HG03432 (cell line): Measurements from ENCODE around the gene HSF5.
"Not testable (repeated sequence)": the region's sequence is repeated elsewhere in the genome, so short reads cannot be mapped to it uniquely, and the experiment has no call there.

Experiments
- ATAC-seq: cut with Tn5 transposase; IDR thresholded peaks from one replicate; pipeline ENCODE4 v1.9.1; 2021; ENCODE audit warnings: mild to moderate bottlenecking, moderate library complexity; ENCODE audit not compliant: unreplicated experiment

The HSF5 gene

GRCh38 chr17:58415371-58416055, 72.7 kb downstream of the HSF5 start:
- ATAC-seq = no peak

- ATAC-seq = no peak
Measured at GRCh38 chr17:58414596-58414997, 73.6 kb downstream of the HSF5 start.

GRCh38 chr17:58413684-58414083, 74.5 kb downstream of the HSF5 start:
- no peak for ATAC-seq

GRCh38 chr17:58412961-58413586, 75.1 kb downstream of the HSF5 start:
- ATAC-seq = no peak

GRCh38 chr17:58412064-58412703, 76.0 kb downstream of the HSF5 start:
- ATAC-seq = no peak

- no peak for ATAC-seq
Measured at GRCh38 chr17:58411408-58411894, 76.8 kb downstream of the HSF5 start.

GRCh38 chr17:58410714-58411407, 77.3 kb downstream of the HSF5 start:
- no peak for ATAC-seq

GRCh38 chr17:58409432-58409831, 78.8 kb downstream of the HSF5 start:
- no peak for ATAC-seq

GRCh38 chr17:58403311-58403710, 84.9 kb downstream of the HSF5 start:
- no peak for ATAC-seq

- ATAC-seq = no peak
Measured at GRCh38 chr17:58402679-58403078, 85.5 kb downstream of the HSF5 start.

- ATAC-seq = no peak
Measured at GRCh38 chr17:58402047-58402446, 86.2 kb downstream of the HSF5 start.

- ATAC-seq = no peak
Measured at GRCh38 chr17:58401287-58401686, 86.9 kb downstream of the HSF5 start.

GRCh38 chr17:58400826-58401225, 87.4 kb downstream of the HSF5 start:
- no peak for ATAC-seq

GRCh38 chr17:58399974-58400373, 88.2 kb downstream of the HSF5 start:
- no peak for ATAC-seq

- no peak for ATAC-seq
Measured at GRCh38 chr17:58398574-58399266, 89.5 kb downstream of the HSF5 start.

GRCh38 chr17:58397421-58397820, 90.8 kb downstream of the HSF5 start:
- not testable (repeated sequence) for ATAC-seq

- ATAC-seq = no peak
Measured at GRCh38 chr17:58396173-58396572, 92.0 kb downstream of the HSF5 start.

GRCh38 chr17:58394534-58395223, 93.5 kb downstream of the HSF5 start:
- no peak for ATAC-seq

GRCh38 chr17:58391302-58391984, 96.8 kb downstream of the HSF5 start:
- no peak for ATAC-seq

- ATAC-seq = no peak
Measured at GRCh38 chr17:58390884-58391283, 97.3 kb downstream of the HSF5 start.
